NCI-H2081 treated with DMSO at 0.1 percent for 48 hours (cell line): Measurements from ENCODE around the gene PALLD.

ENCODE experiments used
- DNase-seq: peaks from one replicate; lab custom pipeline; 2025; lab: John Stamatoyannopoulos, UW

Gene PALLD

GRCh38 chr4:168732714-168733113 lies 235.9 kb downstream of the PALLD start:
- DNase-seq: no peak

GRCh38 chr4:168734703-168735678 lies 238.1 kb downstream of the PALLD start:
- DNase-seq: no peak

- no peak for DNase-seq
Observed at GRCh38 chr4:168735735-168736134, 238.9 kb downstream of the PALLD start.

GRCh38 chr4:168736860-168737805 lies 240.3 kb downstream of the PALLD start:
- DNase-seq: no peak

- DNase-seq: no peak
Observed at GRCh38 chr4:168737806-168738172, 240.9 kb downstream of the PALLD start.

- DNase-seq: no peak
Observed at GRCh38 chr4:168739886-168740285, 243.0 kb downstream of the PALLD start.

- DNase-seq: no peak
Observed at GRCh38 chr4:168740691-168741090, 243.8 kb downstream of the PALLD start.

GRCh38 chr4:168741281-168742173 lies 244.7 kb downstream of the PALLD start:
- DNase-seq: no peak

- no peak for DNase-seq
Observed at GRCh38 chr4:168743131-168743530, 246.3 kb downstream of the PALLD start.

GRCh38 chr4:168743601-168744000 lies 246.7 kb downstream of the PALLD start:
- DNase-seq: no peak

GRCh38 chr4:168744021-168744420 lies 247.2 kb downstream of the PALLD start:
- DNase-seq: no peak

GRCh38 chr4:168748807-168749206 lies 252.0 kb downstream of the PALLD start:
- no peak for DNase-seq

GRCh38 chr4:168751263-168752225 lies 254.7 kb downstream of the PALLD start:
- DNase-seq: no peak

GRCh38 chr4:168755598-168756477 lies 259.0 kb downstream of the PALLD start:
- no peak for DNase-seq

- DNase-seq: no peak
Observed at GRCh38 chr4:168757500-168757899, 260.6 kb downstream of the PALLD start.

GRCh38 chr4:168758351-168758876 lies 261.6 kb downstream of the PALLD start:
- no peak for DNase-seq

GRCh38 chr4:168759321-168759720 lies 262.5 kb downstream of the PALLD start:
- DNase-seq: no peak

- DNase-seq: no peak
Observed at GRCh38 chr4:168759959-168760527, 263.2 kb downstream of the PALLD start.

GRCh38 chr4:168761066-168761465 lies 264.2 kb downstream of the PALLD start:
- no peak for DNase-seq
